Tibial nerve (tissue), 4 donors: Measurements from ENCODE around the gene MSI2. TPM values are rescaled to one million over a fixed set of nuclear protein-coding genes. Genes with fewer than 3 reads are reported as not detected.

Experiments
- DNase-seq, 2 donors: peaks; one replicate each; pipeline ENCODE4 v3.0.0-alpha.2; 2019; ENCODE audit warnings: low spot score in 2 of 2
- H3K27ac ChIP-seq, 4 donors: fragments of 200-600 bp; sonication (generic) in 3 of 4; one replicate each; pipeline ENCODE4 v1.5.1; 2017 to 2019; ENCODE audit warnings: mild to moderate bottlenecking in 1 of 4
- H3K27me3 ChIP-seq, 2 donors: fragments of 200-600 bp; sonication (generic) in 1 of 2; one replicate each; pipeline versions ENCODE4 v1.5.1 to v1.6.0; 2017 to 2019
- H3K36me3 ChIP-seq, 3 donors: fragments of 200-600 bp; sonication (generic); one replicate each; pipeline ENCODE4 v1.5.1; 2018 to 2019
- H3K4me1 ChIP-seq, 4 donors: fragments of 200-600 bp; sonication (generic) in 3 of 4; one replicate each; pipeline ENCODE4 v1.5.1; 2017 to 2019
- H3K4me3 ChIP-seq, 4 donors: fragments of 200-600 bp; sonication (generic) in 3 of 4; one replicate each; pipeline ENCODE4 v1.5.1; 2017 to 2019; ENCODE audit warnings: mild to moderate bottlenecking in 1 of 4, moderate library complexity in 1 of 4
- H3K9me3 ChIP-seq, 4 donors: fragments of 200-600 bp; sonication (generic) in 3 of 4; one replicate each; pipeline ENCODE4 v1.5.1; 2017 to 2019
- CTCF ChIP-seq, 5 experiments: fragments of 200-600 bp in 3 of 5; fragments of 450-650 bp in 2 of 5; sonication (generic) in 3 of 5; IDR thresholded peaks; one replicate each; pipeline ENCODE4 v1.5.1; 2016 to 2019; ENCODE audit warnings: antibody characterized with exemption in 5 of 5, mild to moderate bottlenecking in 3 of 5, moderate library complexity in 2 of 5
- EP300 ChIP-seq, 2 donors: sonication (generic); formaldehyde crosslinking; IDR thresholded peaks; one replicate each; pipeline ENCODE4 v1.6.1; 2017; ENCODE audit warnings: antibody characterized with exemption in 2 of 2, mild to moderate bottlenecking in 1 of 2
- POLR2A ChIP-seq, 2 donors: fragments of 450-650 bp; IDR thresholded peaks; one replicate each; pipeline ENCODE4 v1.6.1; 2017; ENCODE audit warnings: antibody characterized with exemption in 2 of 2, mild to moderate bottlenecking in 2 of 2, moderate library complexity in 2 of 2
- WGBS, 2 donors: methylation state at CpG; one replicate each; pipeline ENCODE4 v1.1.5; 2018; 5-methylcytosine and 5-hydroxymethylcytosine counted together
- total RNA-seq, 4 donors: library from RNA; depleted of rRNA; stranded (reverse); fragments of >200 nt; gene quantifications; one replicate each; pipeline ENCODE4 v1.1.0, GENCODE V29; 2016

The MSI2 gene
- total RNA-seq, 4 donors from 2014 or later, result 11.5 to 18.3 (median 14.2) TPM

- Histone ChIP-seq H3K4me3 (no peak overlapping the region), H3K9me3 (peaks cover 0 to 48% (median 7%) of the 10 kb centered on the region in 4 donors), H3K36me3 (peaks cover 0 to 7% (median 0%) of the 10 kb centered on the region in 3 donors), H3K27me3 (no peaks in the 10 kb centered on the region), H3K27ac (no peak overlapping the region), H3K4me1 (no peaks in the 10 kb centered on the region)
- WGBS, 2 donors, result 47 to 48% methylated on average over 2 of the region's 2 CpGs
- no peak for DNase-seq
- no peak for TF ChIP-seq CTCF (IDR thresholded peaks at IDR 0.05)
- TF ChIP-seq EP300 (IDR thresholded peaks at IDR 0.05), result no peak
- no peak for TF ChIP-seq POLR2A (IDR thresholded peaks at IDR 0.05)
Measured at GRCh38 chr17:57389473-57389872, 133.2 kb downstream of the MSI2 start.

GRCh38 chr17:57391076-57391825 lies 134.9 kb downstream of the MSI2 start:
- no peak for TF ChIP-seq EP300 (IDR thresholded peaks at IDR 0.05)
- TF ChIP-seq CTCF (IDR thresholded peaks at IDR 0.05), result no peak
- TF ChIP-seq POLR2A (IDR thresholded peaks at IDR 0.05), result no peak
- H3K9me3 ChIP-seq, result peaks cover 0 to 41% (median 7%) of the 10 kb centered on the region in 4 donors
- peaks cover 0 to 7% (median 0%) of the 10 kb centered on the region in 3 donors for H3K36me3 ChIP-seq
- H3K27me3 ChIP-seq, result no peaks in the 10 kb centered on the region
- no peak overlapping the region for H3K27ac ChIP-seq
- H3K4me1 ChIP-seq, result peaks cover 0 to 4% (median 0%) of the 10 kb centered on the region in 4 donors
- no peak overlapping the region for H3K4me3 ChIP-seq
- WGBS, 2 donors, result 62 to 75% methylated on average over 11 of the region's 11 CpGs
- DNase-seq, result no peak

GRCh38 chr17:57391857-57392471 lies 135.6 kb downstream of the MSI2 start:
- Histone ChIP-seq H3K9me3 (peaks cover 0 to 34% (median 7%) of the 10 kb centered on the region in 4 donors), H3K4me1 (peaks cover 0 to 4% (median 0%) of the 10 kb centered on the region in 4 donors), H3K36me3 (peaks cover 0 to 7% (median 0%) of the 10 kb centered on the region in 3 donors), H3K27ac (no peak overlapping the region), H3K4me3 (no peak overlapping the region), H3K27me3 (no peaks in the 10 kb centered on the region)
- DNase-seq, result no peak
- WGBS, 2 donors, result 82 to 84% methylated on average over 11 of the region's 11 CpGs
- TF ChIP-seq POLR2A (IDR thresholded peaks at IDR 0.05) (no peak), EP300 (IDR thresholded peaks at IDR 0.05) (no peak), CTCF (IDR thresholded peaks at IDR 0.05) (no peak)

GRCh38 chr17:57393368-57393767 lies 137.0 kb downstream of the MSI2 start:
- TF ChIP-seq POLR2A (IDR thresholded peaks at IDR 0.05) (no peak), CTCF (IDR thresholded peaks at IDR 0.05) (no peak), EP300 (IDR thresholded peaks at IDR 0.05) (no peak)
- Histone ChIP-seq H3K4me3 (no peak overlapping the region), H3K9me3 (peaks cover 0 to 19% (median 7%) of the 10 kb centered on the region in 4 donors), H3K27ac (no peak overlapping the region), H3K27me3 (no peaks in the 10 kb centered on the region), H3K36me3 (no peaks in the 10 kb centered on the region), H3K4me1 (peaks cover 0 to 4% (median 0%) of the 10 kb centered on the region in 4 donors)
- DNase-seq, result no peak
- 98% methylated on average over 6 of the region's 6 CpGs for WGBS, 2 donors

- H3K4me3 ChIP-seq, result no peak overlapping the region
Measured at GRCh38 chr17:57394375-57394774, 138.1 kb downstream of the MSI2 start.

More at GRCh38 chr17:57394375-57394774, 138.1 kb downstream of the MSI2 start:
- H3K4me1 ChIP-seq, result peaks cover 0 to 4% (median 0%) of the 10 kb centered on the region in 4 donors
- no peak overlapping the region for H3K27ac ChIP-seq
- DNase-seq, result no peak
- no peaks in the 10 kb centered on the region for H3K27me3 ChIP-seq
- TF ChIP-seq POLR2A (IDR thresholded peaks at IDR 0.05) (no peak), CTCF (IDR thresholded peaks at IDR 0.05) (no peak), EP300 (IDR thresholded peaks at IDR 0.05) (no peak)
- WGBS, 2 donors, result 96 to 100% methylated on average over 2 of the region's 2 CpGs
- H3K9me3 ChIP-seq, result peaks cover 0 to 19% (median 7%) of the 10 kb centered on the region in 4 donors
- no peaks in the 10 kb centered on the region for H3K36me3 ChIP-seq
